Sigmoid colon (tissue), 7 donors: ENCODE results near the gene FHOD3. TPM values are rescaled to one million over a fixed set of nuclear protein-coding genes. Genes with fewer than 3 reads are reported as not detected.

ENCODE experiments used
- DNase-seq: peaks from one replicate; pipeline ENCODE4 v3.0.0-alpha.2; 2019
- H3K27ac ChIP-seq, 4 donors: fragments of 200-600 bp; sonication (generic); one replicate each; pipeline ENCODE4 v1.5.1; 2016 to 2019; ENCODE audit warnings: mild to moderate bottlenecking in 1 of 4
- H3K27me3 ChIP-seq, 3 donors: fragments of 200-600 bp; sonication (generic); one replicate each; pipeline ENCODE4 v1.5.1; 2019; ENCODE audit warnings: mild to moderate bottlenecking in 1 of 3
- H3K36me3 ChIP-seq, 4 donors: fragments of 200-600 bp; sonication (generic); one replicate each; pipeline ENCODE4 v1.5.1; 2016 to 2019
- H3K4me1 ChIP-seq, 4 donors: fragments of 200-600 bp; sonication (generic); one replicate each; pipeline ENCODE4 v1.5.1; 2017 to 2019
- H3K4me3 ChIP-seq, 4 donors: fragments of 200-600 bp; sonication (generic); one replicate each; pipeline ENCODE4 v1.5.1; 2017 to 2019; ENCODE audit warnings: mild to moderate bottlenecking in 2 of 4, moderate library complexity in 1 of 4
- H3K9me3 ChIP-seq, 4 donors: fragments of 200-600 bp in 3 of 4; sonication (generic) in 3 of 4; one replicate each; pipeline versions ENCODE4 v1.5.1 to v1.6.1; 2013 to 2019
- CTCF ChIP-seq, 4 experiments: fragments of 450-650 bp in 3 of 4; fragments of 200-600 bp in 1 of 4; IDR thresholded peaks; one replicate each; pipeline ENCODE4 v1.5.1; 2016 to 2019; ENCODE audit warnings: antibody characterized with exemption in 4 of 4, mild to moderate bottlenecking in 3 of 4, moderate library complexity in 2 of 4
- EP300 ChIP-seq, 4 donors: sonication (generic); formaldehyde crosslinking; IDR thresholded peaks; one replicate each; pipeline ENCODE4 v1.6.1; 2017; ENCODE audit warnings: antibody characterized with exemption in 4 of 4
- POLR2A ChIP-seq, 2 donors: fragments of 450-650 bp; IDR thresholded peaks; one replicate each; pipeline ENCODE4 v1.6.1; 2016; ENCODE audit warnings: antibody characterized with exemption in 2 of 2, mild to moderate bottlenecking in 2 of 2, moderate library complexity in 2 of 2
- POLR2AphosphoS5 ChIP-seq, 4 donors: sonication (generic); formaldehyde crosslinking; IDR thresholded peaks; one replicate each; pipeline ENCODE4 v1.6.1; 2017; ENCODE audit warnings: antibody characterized with exemption in 4 of 4
- WGBS, 2 donors: extraction: QIAGEN DNeasy Blood & Tissue Kit; methylation state at CpG; one replicate each; pipeline ENCODE4 v1.1.7; 2013; 5-methylcytosine and 5-hydroxymethylcytosine counted together
- intact Hi-C: fragments of 100-400 bp; cut with DNase I; formaldehyde crosslinking; loops from one replicate; pipeline ENCODE4 v1.15.1; 2023
- polyA plus RNA-seq, 3 donors: library from polyadenylated mRNA; stranded (reverse); fragments of 200-250 nt; gene quantifications; one replicate each; pipeline ENCODE4 v1.2.3, GENCODE V29; 2013
- total RNA-seq, 4 donors: library from RNA; depleted of rRNA; stranded (reverse); fragments of >200 nt; gene quantifications; one replicate each; pipeline ENCODE4 v1.1.0, GENCODE V29; 2016
- donor health status: healthy with polysubstance abuse.
- donor health status: Bipolar disorder and iron deficiency.
- donor health status: healthy.

The FHOD3 gene
- total and polyA plus RNA-seq, 7 donors: 1.2 to 24.9 (median 9.5) TPM

GRCh38 chr18:36770315-36770946 lies 472.9 kb downstream of the FHOD3 start:
- H3K27me3 ChIP-seq: no peaks in the 10 kb centered on the region
- H3K27ac ChIP-seq: no peak overlapping the region
- H3K36me3 ChIP-seq: peaks cover 0 to 20% (median under 1%) of the 10 kb centered on the region in 4 donors
- no peak overlapping the region for H3K4me3 ChIP-seq
- H3K4me1 ChIP-seq: no peaks in the 10 kb centered on the region
- H3K9me3 ChIP-seq: no peaks in the 10 kb centered on the region
- intact Hi-C loops: no loop called here
- DNase-seq: no peak
- no peak for TF ChIP-seq CTCF (IDR thresholded peaks at IDR 0.05)
- TF ChIP-seq POLR2AphosphoS5 (IDR thresholded peaks at IDR 0.05): no peak
- TF ChIP-seq POLR2A (IDR thresholded peaks at IDR 0.05): no peak
- TF ChIP-seq EP300 (IDR thresholded peaks at IDR 0.05): no peak
- 76 to 82% methylated on average over 3 of the region's 3 CpGs for WGBS, 2 donors

- H3K9me3 ChIP-seq: no peaks in the 10 kb centered on the region
- WGBS, 2 donors: 79 to 90% methylated on average over 4 of the region's 4 CpGs
- peaks cover 0 to 20% (median 1%) of the 10 kb centered on the region in 4 donors for H3K36me3 ChIP-seq
- H3K4me1 ChIP-seq: no peaks in the 10 kb centered on the region
- intact Hi-C loops: no loop called here
- no peaks in the 10 kb centered on the region for H3K27me3 ChIP-seq
- TF ChIP-seq EP300 (IDR thresholded peaks at IDR 0.05) (no peak), POLR2A (IDR thresholded peaks at IDR 0.05) (no peak), CTCF (IDR thresholded peaks at IDR 0.05) (no peak), POLR2AphosphoS5 (IDR thresholded peaks at IDR 0.05) (no peak)
- H3K27ac ChIP-seq: no peak overlapping the region
- H3K4me3 ChIP-seq: no peak overlapping the region
- DNase-seq: no peak
Observed at GRCh38 chr18:36771245-36771644, 473.7 kb downstream of the FHOD3 start.

GRCh38 chr18:36772241-36772723 lies 474.8 kb downstream of the FHOD3 start:
- no peak for DNase-seq
- H3K27me3 ChIP-seq: no peaks in the 10 kb centered on the region
- WGBS, 2 donors: 21 to 59% methylated on average over 4 of the region's 4 CpGs
- intact Hi-C loops: no loop called here
- H3K4me3 ChIP-seq: no peak overlapping the region
- TF ChIP-seq CTCF (IDR thresholded peaks at IDR 0.05) (no peak), EP300 (IDR thresholded peaks at IDR 0.05) (no peak), POLR2A (IDR thresholded peaks at IDR 0.05) (no peak), POLR2AphosphoS5 (IDR thresholded peaks at IDR 0.05) (no peak)
- H3K36me3 ChIP-seq: peaks cover 0 to 20% (median 1%) of the 10 kb centered on the region in 4 donors
- H3K4me1 ChIP-seq: no peaks in the 10 kb centered on the region
- H3K9me3 ChIP-seq: no peaks in the 10 kb centered on the region
- no peak overlapping the region for H3K27ac ChIP-seq

- Histone ChIP-seq H3K4me3 (no peak overlapping the region), H3K27ac (no peak overlapping the region), H3K27me3 (no peaks in the 10 kb centered on the region), H3K36me3 (peaks cover 0 to 24% (median 9%) of the 10 kb centered on the region in 4 donors), H3K4me1 (no peaks in the 10 kb centered on the region), H3K9me3 (no peaks in the 10 kb centered on the region)
- no peak for DNase-seq
- intact Hi-C loops: no loop called here
- 89 to 90% methylated on average over 4 of the region's 4 CpGs for WGBS, 2 donors
- no peak for TF ChIP-seq POLR2AphosphoS5 (IDR thresholded peaks at IDR 0.05)
- TF ChIP-seq CTCF (IDR thresholded peaks at IDR 0.05): no peak
- TF ChIP-seq EP300 (IDR thresholded peaks at IDR 0.05): no peak
- TF ChIP-seq POLR2A (IDR thresholded peaks at IDR 0.05): no peak
Observed at GRCh38 chr18:36775396-36775795, 477.9 kb downstream of the FHOD3 start.
